Gastrocnemius medialis (tissue), 4 donors: Measurements from ENCODE around the gene MSI2.

Experiments
- CTCF ChIP-seq, 5 experiments: fragments of 450-650 bp in 3 of 5; fragments of 200-600 bp in 2 of 5; sonication (generic) in 2 of 5; IDR thresholded peaks in 4 of 5; conservative IDR thresholded peaks in 1 of 5; 1 replicate in 4 of 5; 2 replicates in 1 of 5; pipeline ENCODE4 v1.5.1; 2016 to 2019; ENCODE audit warnings: antibody characterized with exemption in 5 of 5, mild to moderate bottlenecking in 3 of 5, moderate library complexity in 3 of 5
- POLR2A ChIP-seq, 2 donors: fragments of 450-650 bp; IDR thresholded peaks; one replicate each; pipeline ENCODE4 v1.6.1; 2017; ENCODE audit warnings: antibody characterized with exemption in 2 of 2, mild to moderate bottlenecking in 2 of 2, moderate library complexity in 2 of 2

GRCh38 chr17:57247913-57248312 lies 8.4 kb upstream of the MSI2 start:
- TF ChIP-seq POLR2A (IDR thresholded peaks at IDR 0.05) (no peak), CTCF (IDR thresholded peaks at IDR 0.05 in 4 of 5, conservative IDR thresholded peaks at IDR 0.05 in 1 of 5) (no peak)
